Measurements from ENCODE around the gene KDM4B. TPM values are rescaled to one million over a fixed set of nuclear protein-coding genes. Genes with fewer than 3 reads are reported as not detected.

Gene KDM4B
- 10 to 100 TPM; 14.0 to 39.9 (median 19.5) TPM for total RNA-seq

DNA sequence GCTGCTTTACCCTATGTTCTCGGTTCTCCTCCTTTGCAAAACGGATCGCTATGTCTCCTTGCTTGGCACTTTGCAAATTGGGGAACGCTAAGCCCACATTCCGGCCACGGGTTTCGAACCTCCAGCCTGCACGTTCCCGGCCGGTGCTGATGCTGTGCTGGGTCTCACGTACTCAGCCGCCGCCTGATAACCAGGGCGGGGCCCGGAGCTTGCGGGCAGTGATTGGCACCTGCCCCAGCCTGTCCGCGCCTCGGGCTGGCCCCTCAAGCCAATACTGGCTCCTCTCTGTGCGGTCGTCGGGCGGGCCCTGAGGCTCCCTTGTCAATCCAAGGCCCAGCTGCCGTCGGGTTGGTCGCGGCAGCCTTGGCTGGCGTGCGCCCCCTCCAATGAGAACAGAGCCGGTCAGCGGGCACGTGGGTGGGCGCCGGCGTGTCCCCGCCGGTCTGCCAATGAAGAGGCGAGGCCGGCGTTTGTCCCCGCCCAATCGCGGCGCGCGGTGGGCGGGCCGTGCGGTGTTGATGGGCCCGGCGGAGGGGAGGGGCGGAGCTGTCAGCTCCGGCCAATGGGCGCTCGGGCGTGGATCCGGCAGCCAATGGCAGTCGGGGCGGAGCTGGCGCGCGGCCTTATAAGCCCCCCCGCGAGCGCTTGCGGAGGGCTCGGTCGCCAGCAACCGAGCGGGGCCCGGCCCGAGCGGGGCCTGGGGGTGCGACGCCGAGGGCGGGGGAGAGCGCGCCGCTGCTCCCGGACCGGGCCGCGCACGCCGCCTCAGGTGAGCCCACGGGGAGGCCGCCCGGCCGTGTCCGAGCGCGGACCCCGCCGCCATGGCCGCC lies at the start of gene KDM4B:
TSS of gene KDM4B (plus strand) at position 652 of the 830 bp plus-strand sequence. CDS start 63,778 bp downstream, outside the sequence.
- TF ChIP-seq, protein P1, sequence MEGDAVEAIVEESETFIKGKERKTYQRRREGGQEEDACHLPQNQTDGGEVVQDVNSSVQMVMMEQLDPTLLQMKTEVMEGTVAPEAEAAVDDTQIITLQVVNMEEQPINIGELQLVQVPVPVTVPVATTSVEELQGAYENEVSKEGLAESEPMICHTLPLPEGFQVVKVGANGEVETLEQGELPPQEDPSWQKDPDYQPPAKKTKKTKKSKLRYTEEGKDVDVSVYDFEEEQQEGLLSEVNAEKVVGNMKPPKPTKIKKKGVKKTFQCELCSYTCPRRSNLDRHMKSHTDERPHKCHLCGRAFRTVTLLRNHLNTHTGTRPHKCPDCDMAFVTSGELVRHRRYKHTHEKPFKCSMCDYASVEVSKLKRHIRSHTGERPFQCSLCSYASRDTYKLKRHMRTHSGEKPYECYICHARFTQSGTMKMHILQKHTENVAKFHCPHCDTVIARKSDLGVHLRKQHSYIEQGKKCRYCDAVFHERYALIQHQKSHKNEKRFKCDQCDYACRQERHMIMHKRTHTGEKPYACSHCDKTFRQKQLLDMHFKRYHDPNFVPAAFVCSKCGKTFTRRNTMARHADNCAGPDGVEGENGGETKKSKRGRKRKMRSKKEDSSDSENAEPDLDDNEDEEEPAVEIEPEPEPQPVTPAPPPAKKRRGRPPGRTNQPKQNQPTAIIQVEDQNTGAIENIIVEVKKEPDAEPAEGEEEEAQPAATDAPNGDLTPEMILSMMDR (IDR thresholded peaks at IDR 0.05), result no peak
- peak in 3 of 4 donors; percentile 95 to 99 (median 96) for TF ChIP-seq POLR2A (IDR thresholded peaks at IDR 0.05)
- Histone ChIP-seq H3K27ac (peak within 1 kb of the TSS; percentile 85 to 92 (median 91)), H3K9me3 (no peaks in the 10 kb centered on the region), H3K4me1 (peaks cover 36 to 51% (median 43%) of the 10 kb centered on the region in 3 donors), H3K36me3 (no peaks in the 10 kb centered on the region), H3K27me3 (no peaks in the 10 kb centered on the region), H3K4me3 (peak within 1 kb of the TSS; percentile 51 to 76 (median 72))
- intact Hi-C loops (cut with DNase I), result no loop called here
- 0 to 6% methylated on average over 8 to 9 of the region's 96 CpGs for WGBS, 2 donors
- DNase-seq, result peak; percentile 100

DNA sequence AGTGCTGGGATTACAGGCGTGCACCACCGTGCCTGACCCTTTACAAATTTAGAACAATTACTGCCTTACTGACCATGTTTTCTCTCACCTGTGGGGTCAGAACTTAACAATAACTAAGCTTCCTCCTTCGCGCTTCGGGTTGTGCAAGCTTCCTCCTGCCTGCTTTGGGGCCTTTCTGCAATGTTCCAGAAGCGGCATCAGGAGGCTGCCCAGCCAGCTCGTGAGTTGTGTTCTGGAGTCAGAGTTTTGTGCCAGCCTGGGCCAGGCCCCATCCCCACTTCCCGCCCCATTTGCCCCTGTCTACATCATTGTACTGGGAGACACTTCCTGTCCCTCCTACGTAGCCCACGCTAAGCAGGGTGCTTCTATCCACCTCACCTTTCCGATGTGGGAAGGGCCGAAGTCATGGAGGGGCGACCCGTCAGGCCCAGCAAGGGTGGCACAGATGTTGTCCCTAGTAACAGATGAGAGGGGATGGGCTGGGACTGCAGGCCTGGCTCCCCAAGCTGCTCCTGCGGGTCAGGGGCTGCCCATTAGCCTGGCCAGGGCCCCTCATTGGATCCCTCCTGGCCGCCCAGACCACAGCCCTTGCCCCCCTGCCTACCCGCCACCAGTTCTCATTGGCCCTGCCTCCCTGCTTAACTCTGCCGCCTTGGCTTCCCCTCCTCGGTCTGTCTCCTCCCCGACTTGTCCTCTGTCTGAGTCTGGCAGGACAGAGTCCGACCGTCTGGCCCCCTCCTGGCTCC lies 46.2 kb upstream of the KDM4B start:
- WGBS, 2 donors, result 83 to 88% methylated on average over 15 to 17 of the region's 22 CpGs
- Histone ChIP-seq H3K4me3 (no peak overlapping the region), H3K9me3 (no peaks in the 10 kb centered on the region), H3K27me3 (no peaks in the 10 kb centered on the region), H3K4me1 (no peaks in the 10 kb centered on the region), H3K27ac (no peak overlapping the region), H3K36me3 (no peaks in the 10 kb centered on the region)
- TF ChIP-seq, protein P1 (IDR thresholded peaks at IDR 0.05), result no peak
- no peak for TF ChIP-seq POLR2A (IDR thresholded peaks at IDR 0.05)
- intact Hi-C loops (cut with DNase I), result no loop called here
- no peak for DNase-seq

DNA sequence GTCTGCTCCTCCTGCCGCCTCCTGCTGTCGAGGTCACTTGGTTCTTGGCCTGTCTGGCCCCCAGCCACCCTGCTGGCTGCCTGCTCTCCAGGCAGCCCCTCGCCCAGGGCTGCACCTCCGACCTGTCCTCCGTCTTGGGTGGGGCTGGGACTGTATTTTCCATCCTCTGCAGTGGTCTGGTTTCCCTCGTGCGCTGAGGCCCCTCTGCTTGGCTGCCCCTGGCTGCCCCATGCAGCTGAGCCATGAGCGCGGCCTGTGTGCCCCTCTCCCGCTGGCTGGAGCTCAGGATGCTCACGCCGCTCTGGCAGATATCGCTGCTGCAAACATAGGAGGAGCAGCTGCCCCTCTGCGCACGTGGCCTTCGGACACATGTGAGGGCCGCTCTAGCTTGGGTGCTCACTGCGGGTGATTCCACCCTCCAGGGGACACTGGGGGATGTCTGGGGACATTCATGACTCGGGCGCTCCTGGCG lies 45.6 kb upstream of the KDM4B start:
- TF ChIP-seq POLR2A (IDR thresholded peaks at IDR 0.05), result no peak
- TF ChIP-seq, protein P1 (IDR thresholded peaks at IDR 0.05), result no peak
- Histone ChIP-seq H3K4me3 (no peak overlapping the region), H3K27ac (no peak overlapping the region), H3K27me3 (no peaks in the 10 kb centered on the region), H3K4me1 (no peaks in the 10 kb centered on the region), H3K36me3 (no peaks in the 10 kb centered on the region), H3K9me3 (no peaks in the 10 kb centered on the region)
- intact Hi-C loops (cut with DNase I), result no loop called here
- no peak for DNase-seq
- WGBS, 2 donors, result 91 to 92% methylated on average over 8 to 16 of the region's 21 CpGs

DNA sequence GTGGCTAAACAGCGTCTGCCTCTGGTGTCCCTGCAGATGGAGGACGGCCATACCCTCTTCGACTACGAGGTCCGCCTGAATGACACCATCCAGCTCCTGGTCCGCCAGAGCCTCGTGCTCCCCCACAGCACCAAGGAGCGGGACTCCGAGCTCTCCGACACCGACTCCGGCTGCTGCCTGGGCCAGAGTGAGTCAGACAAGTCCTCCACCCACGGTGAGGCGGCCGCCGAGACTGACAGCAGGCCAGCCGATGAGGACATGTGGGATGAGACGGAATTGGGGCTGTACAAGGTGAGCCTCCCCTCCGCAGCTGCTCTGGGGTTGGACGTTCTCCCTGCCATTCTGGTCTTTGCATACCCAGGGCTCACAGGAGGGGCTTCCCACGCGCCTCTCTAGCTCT lies 39.7 kb upstream of the KDM4B start:
- Histone ChIP-seq H3K27ac (no peak overlapping the region), H3K27me3 (no peaks in the 10 kb centered on the region), H3K4me1 (no peaks in the 10 kb centered on the region), H3K4me3 (no peak overlapping the region), H3K36me3 (peaks cover 0 to 6% (median 0%) of the 10 kb centered on the region in 3 donors), H3K9me3 (no peaks in the 10 kb centered on the region)
- DNase-seq, result no peak
- intact Hi-C loops (cut with DNase I), result no loop called here
- 95% methylated on average over 8 of the region's 22 CpGs; no CpG with 5 or more reads in 1 of the 2 donors for WGBS, 2 donors
- TF ChIP-seq, protein P1 (IDR thresholded peaks at IDR 0.05), result no peak
- TF ChIP-seq POLR2A (IDR thresholded peaks at IDR 0.05), result no peak

DNA sequence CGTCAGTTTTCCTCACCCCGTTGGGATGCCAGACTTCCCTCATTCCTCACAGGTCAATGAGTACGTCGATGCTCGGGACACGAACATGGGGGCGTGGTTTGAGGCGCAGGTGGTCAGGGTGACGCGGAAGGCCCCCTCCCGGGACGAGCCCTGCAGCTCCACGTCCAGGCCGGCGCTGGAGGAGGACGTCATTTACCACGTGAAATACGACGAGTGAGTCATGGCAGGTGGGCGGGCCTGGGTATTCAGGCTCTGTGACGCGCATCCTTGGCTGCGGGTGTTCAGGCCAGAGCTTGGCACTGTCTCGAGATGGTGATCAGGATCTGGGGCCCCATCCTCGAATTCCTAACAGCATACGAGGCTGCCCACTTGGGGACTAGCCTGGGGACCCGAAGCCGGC lies 38.2 kb upstream of the KDM4B start:
- intact Hi-C loops (cut with DNase I), result no loop called here
- no peak for TF ChIP-seq POLR2A (IDR thresholded peaks at IDR 0.05)
- TF ChIP-seq, protein P1 (IDR thresholded peaks at IDR 0.05), result no peak
- no peak overlapping the region for H3K27ac ChIP-seq
- DNase-seq, result no peak
- H3K9me3 ChIP-seq, result no peaks in the 10 kb centered on the region
- no peaks in the 10 kb centered on the region for H3K4me1 ChIP-seq
- peaks cover 0 to 6% (median 0%) of the 10 kb centered on the region in 3 donors for H3K36me3 ChIP-seq
- 86 to 95% methylated on average over 4 to 17 of the region's 28 CpGs for WGBS, 2 donors
- no peak overlapping the region for H3K4me3 ChIP-seq
- H3K27me3 ChIP-seq, result no peaks in the 10 kb centered on the region
